ENCODE results near the gene MISP. TPM values are rescaled to one million over a fixed set of nuclear protein-coding genes. Genes with fewer than 3 reads are reported as not detected.
A peak's percentile ranks its signal among the peaks of the same experiment; 100 is the strongest.

Gene MISP
- total and polyA plus RNA-seq, 2 of the 13 experiments (the other 11 are each of a cell fraction or from before 2014, with no cell fraction given): 0.67 to 1.3 TPM

- TF ChIP-seq CCDC6 (CRISPR knock-in tag; IDR thresholded peaks at IDR 0.05) (peak; percentile 86; the same call in 1 of the 2 replicates), SALL1 (CRISPR knock-in tag; IDR thresholded peaks at IDR 0.05) (peak; percentile 90), SNAPC2 (CRISPR knock-in tag; IDR thresholded peaks at IDR 0.05) (peak; percentile 91), ZNF749 (CRISPR knock-in tag; IDR thresholded peaks at IDR 0.05; ENCODE audit: borderline replicate concordance) (peak; percentile 54; the same call in 1 of the 2 replicates), ZNF589 (CRISPR knock-in tag; conservative IDR thresholded peaks at IDR 0.05) (0 out of 2 replicates have a peak, but pooled peaks have one; percentile 47), ZGPAT (CRISPR knock-in tag; IDR thresholded peaks at IDR 0.05) (peak; percentile 85), ATM (IDR thresholded peaks at IDR 0.05; ENCODE audit: borderline replicate concordance) (no peak), ZBTB49 (CRISPR knock-in tag; IDR thresholded peaks at IDR 0.05; ENCODE audit: borderline replicate concordance) (no peak), RFXAP (CRISPR knock-in tag; IDR thresholded peaks at IDR 0.05; ENCODE audit: borderline replicate concordance) (0 out of 2 replicates have a peak, but pooled peaks have one; percentile 65), PAXIP1 (CRISPR knock-in tag; conservative IDR thresholded peaks at IDR 0.05) (peak; percentile 55), ZNF704 (CRISPR knock-in tag; IDR thresholded peaks at IDR 0.05; ENCODE audit: borderline replicate concordance) (peak; percentile 87; the same call in 1 of the 2 replicates), ZNF264 (CRISPR knock-in tag; IDR thresholded peaks at IDR 0.05) (peak; percentile 96), AGO1 (IDR thresholded peaks at IDR 0.05; ENCODE audit: low read depth, low read length, poor library complexity, severe bottlenecking) (no peak), SCMH1 (CRISPR knock-in tag; IDR thresholded peaks at IDR 0.05; ENCODE audit: borderline replicate concordance) (no peak), MED8 (CRISPR knock-in tag; IDR thresholded peaks at IDR 0.05; ENCODE audit: insufficient replicate concordance) (peak; percentile 32), CEBPG (CRISPR knock-in tag; IDR thresholded peaks at IDR 0.05) (peak; percentile 98), ZNF225 (CRISPR knock-in tag; IDR thresholded peaks at IDR 0.05) (no peak; the same call in 1 of the 2 replicates), ZNF776 (CRISPR knock-in tag; IDR thresholded peaks at IDR 0.05) (no peak), TIGD3 (CRISPR knock-in tag; IDR thresholded peaks at IDR 0.05; ENCODE audit: borderline replicate concordance) (no peak)
Observed at GRCh38 chr19:778910-779653, 28.2 kb downstream of the MISP start (continued).

All from HepG2 (cell line).